ENCODE results near the gene CUL5.
"Not testable (repeated sequence)": the region's sequence is repeated elsewhere in the genome, so short reads cannot be mapped to it uniquely, and the experiment has no call there.

The CUL5 gene

GRCh38 chr11:108117746-108118371, 109.2 kb downstream of the CUL5 start:
- peak in 1 of 5 donors; percentile 38 for DNase-seq

GRCh38 chr11:108120936-108121273, 112.2 kb downstream of the CUL5 start:
- not testable (repeated sequence) for DNase-seq

- peak; percentile 90 to 95 (median 93) for DNase-seq
Observed at GRCh38 chr11:108121274-108122155, 112.8 kb downstream of the CUL5 start, which contains the start of gene ACAT1. TSS of gene ACAT1 (plus strand) at chr11:108121567. CDS start at chr11:108121607, 40 bp downstream.

- no peak for DNase-seq
Observed at GRCh38 chr11:108122166-108122628, 113.5 kb downstream of the CUL5 start.

- no peak for DNase-seq
Observed at GRCh38 chr11:108125096-108125495, 116.4 kb downstream of the CUL5 start.

- DNase-seq = no peak
Observed at GRCh38 chr11:108128772-108129171, 120.1 kb downstream of the CUL5 start.

- DNase-seq = no peak
Observed at GRCh38 chr11:108131993-108132392, 123.3 kb downstream of the CUL5 start.

- not testable (repeated sequence) for DNase-seq
Observed at GRCh38 chr11:108132993-108133538, 124.4 kb downstream of the CUL5 start.

- peak in 1 of 5 donors; percentile 60 for DNase-seq
Observed at GRCh38 chr11:108135845-108136544, 127.3 kb downstream of the CUL5 start.

- no peak for DNase-seq
Observed at GRCh38 chr11:108137212-108137611, 128.5 kb downstream of the CUL5 start.

GRCh38 chr11:108142304-108142703, 133.6 kb downstream of the CUL5 start:
- no peak for DNase-seq

GRCh38 chr11:108144615-108145014, 135.9 kb downstream of the CUL5 start:
- DNase-seq = no peak

- DNase-seq = no peak
Observed at GRCh38 chr11:108147150-108147549, 138.5 kb downstream of the CUL5 start.

GRCh38 chr11:108148556-108148955, 139.9 kb downstream of the CUL5 start:
- DNase-seq = no peak

GRCh38 chr11:108154591-108154990, 145.9 kb downstream of the CUL5 start:
- DNase-seq = no peak
